Stimulated activated CD8-positive, alpha-beta memory T cell treated with anti-CD3 and anti-CD28 coated beads, Interleukin-7, amount 100 ng/mL, for 4 hours (primary cell): Measurements from ENCODE around the gene ITIH6.
"Not testable (repeated sequence)": the region's sequence is repeated elsewhere in the genome, so short reads cannot be mapped to it uniquely, and the experiment has no call there.

Source experiments
- DNase-seq, 2 donors: peaks; one replicate each; pipeline ENCODE4 v3.0.0-alpha.2; 2020; ENCODE audit warnings: low read depth in 2 of 2

Gene ITIH6, protein sequence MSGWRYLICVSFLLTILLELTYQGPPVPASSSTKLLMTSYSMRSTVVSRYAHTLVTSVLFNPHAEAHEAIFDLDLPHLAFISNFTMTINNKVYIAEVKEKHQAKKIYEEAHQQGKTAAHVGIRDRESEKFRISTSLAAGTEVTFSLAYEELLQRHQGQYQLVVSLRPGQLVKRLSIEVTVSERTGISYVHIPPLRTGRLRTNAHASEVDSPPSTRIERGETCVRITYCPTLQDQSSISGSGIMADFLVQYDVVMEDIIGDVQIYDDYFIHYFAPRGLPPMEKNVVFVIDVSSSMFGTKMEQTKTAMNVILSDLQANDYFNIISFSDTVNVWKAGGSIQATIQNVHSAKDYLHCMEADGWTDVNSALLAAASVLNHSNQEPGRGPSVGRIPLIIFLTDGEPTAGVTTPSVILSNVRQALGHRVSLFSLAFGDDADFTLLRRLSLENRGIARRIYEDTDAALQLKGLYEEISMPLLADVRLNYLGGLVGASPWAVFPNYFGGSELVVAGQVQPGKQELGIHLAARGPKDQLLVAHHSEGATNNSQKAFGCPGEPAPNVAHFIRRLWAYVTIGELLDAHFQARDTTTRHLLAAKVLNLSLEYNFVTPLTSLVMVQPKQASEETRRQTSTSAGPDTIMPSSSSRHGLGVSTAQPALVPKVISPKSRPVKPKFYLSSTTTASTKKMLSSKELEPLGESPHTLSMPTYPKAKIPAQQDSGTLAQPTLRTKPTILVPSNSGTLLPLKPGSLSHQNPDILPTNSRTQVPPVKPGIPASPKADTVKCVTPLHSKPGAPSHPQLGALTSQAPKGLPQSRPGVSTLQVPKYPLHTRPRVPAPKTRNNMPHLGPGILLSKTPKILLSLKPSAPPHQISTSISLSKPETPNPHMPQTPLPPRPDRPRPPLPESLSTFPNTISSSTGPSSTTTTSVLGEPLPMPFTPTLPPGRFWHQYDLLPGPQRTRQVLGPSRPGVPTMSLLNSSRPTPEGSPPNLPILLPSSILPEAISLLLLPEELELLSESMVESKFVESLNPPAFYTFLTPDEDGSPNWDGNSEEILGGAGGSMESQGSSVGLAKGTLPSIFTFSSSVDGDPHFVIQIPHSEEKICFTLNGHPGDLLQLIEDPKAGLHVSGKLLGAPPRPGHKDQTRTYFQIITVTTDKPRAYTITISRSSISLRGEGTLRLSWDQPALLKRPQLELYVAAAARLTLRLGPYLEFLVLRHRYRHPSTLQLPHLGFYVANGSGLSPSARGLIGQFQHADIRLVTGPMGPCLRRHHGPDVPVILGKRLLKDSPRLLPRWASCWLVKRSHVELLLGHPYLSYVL

DNA sequence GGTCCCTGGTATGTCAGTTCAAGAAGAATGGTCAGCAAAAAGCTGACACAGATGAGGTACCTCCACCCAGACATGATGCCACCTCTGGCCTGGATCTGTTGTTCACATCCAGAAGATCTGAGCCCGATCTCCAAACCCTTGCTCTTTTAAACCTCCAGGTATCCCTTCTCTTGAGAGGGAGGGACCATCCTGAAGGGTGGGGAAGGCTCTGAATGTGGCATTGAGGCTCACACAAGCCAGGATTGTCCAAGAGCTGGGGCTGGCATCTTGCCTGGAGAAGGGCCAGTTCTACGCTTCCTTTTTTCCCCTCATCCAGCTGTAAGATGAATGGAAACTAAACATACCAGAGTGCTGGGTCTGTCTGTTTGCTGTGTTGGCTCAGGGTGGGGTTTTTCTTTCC lies at the start of gene ITIH6:
Gene ITIH6 (minus strand): TSS at position 119 of the 400 bp plus-strand sequence. CDS start 45 bp downstream, at position 74.
- no peak for DNase-seq

DNA sequence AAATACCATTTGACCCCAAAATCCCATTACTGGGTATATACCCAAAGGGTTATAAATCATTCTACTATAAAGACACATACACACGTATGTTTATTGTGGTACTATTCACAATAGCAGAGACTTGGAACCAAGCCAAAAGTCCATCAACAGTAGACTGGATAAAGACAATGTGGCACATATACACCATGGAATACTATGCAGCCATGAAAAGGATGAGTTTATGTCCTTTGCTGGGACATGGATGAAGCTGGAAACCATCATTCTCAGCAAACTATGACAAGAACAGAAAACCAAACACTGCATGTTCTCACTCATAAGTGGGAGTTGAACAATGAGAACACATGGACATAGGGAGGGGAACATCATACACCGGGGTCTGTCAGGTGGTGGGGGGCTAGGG lies 49.6 kb upstream of the ITIH6 start:
- DNase-seq, result not testable (repeated sequence)

DNA sequence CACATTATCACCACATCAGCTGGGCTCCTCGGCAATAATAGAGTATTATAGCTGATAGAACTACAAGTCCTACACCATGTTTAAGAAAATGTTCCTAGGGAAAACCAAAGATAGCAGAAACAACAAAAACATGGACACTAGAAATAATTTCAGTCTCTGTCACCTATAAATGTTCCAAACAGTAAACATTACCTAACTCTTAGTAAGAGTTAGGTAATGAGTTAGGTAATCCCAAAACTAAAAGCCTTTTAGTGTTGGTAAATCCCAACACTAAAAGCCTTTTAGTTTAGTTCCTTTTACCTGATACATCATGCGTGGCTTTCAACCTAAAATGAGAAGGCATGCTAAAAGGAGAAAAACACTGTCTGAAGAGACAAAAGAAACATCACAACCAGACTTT lies 45.0 kb upstream of the ITIH6 start:
- DNase-seq, result no peak

DNA sequence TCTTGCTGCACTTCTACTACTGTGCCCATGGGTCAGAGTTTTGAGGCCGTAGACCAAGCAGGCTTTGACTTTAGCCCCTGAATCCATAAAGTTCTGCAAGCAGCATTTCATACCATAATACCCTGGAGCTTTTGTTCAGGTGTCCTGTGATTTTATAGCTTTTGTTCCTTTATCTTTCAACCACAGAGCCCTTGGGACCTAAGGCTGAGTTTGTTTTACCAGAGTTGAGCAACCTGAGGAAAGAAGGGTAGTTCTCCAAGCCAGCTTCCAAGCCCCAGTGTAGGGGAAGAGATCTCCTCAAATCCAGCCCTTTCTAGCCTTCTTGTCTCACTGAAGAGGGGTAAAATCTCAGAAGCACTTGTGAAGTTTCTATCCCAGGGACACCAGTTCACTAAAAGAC lies 44.6 kb upstream of the ITIH6 start:
- no peak for DNase-seq

DNA sequence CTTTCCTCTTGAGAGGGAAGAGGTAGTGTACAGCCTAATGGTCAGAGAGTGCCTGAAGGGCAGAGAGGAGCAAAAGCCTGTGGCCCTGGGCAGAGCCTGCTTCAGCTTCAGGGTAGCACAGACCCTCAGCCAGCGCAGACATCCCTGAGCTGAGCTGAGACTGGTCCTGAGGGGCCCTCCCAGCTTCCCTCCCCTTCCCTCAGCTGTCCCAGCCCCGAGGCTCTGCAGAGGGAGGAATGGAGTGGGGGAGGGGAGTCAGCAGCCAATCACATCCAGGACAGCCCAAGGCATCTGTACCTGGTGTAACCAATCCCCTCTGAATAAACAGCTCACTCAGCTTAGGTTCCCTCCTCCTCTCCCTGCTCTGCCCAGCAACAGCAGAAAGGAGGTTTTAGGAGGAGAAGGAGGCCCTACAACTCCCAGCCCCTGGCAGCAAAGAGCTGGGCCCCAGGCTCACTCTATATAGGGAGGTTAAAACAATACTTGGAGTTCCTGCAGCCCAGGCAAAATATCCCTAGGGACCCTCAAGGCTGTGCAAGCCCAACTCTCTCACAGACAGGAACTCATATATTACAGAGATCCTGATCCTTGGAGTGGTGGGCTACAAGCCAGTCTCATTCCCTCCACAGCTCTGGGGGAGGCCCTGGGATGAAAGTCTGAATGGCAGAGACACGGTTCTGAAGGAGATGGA lies 43.3 kb upstream of the ITIH6 start:
- DNase-seq, result not testable (repeated sequence)

DNA sequence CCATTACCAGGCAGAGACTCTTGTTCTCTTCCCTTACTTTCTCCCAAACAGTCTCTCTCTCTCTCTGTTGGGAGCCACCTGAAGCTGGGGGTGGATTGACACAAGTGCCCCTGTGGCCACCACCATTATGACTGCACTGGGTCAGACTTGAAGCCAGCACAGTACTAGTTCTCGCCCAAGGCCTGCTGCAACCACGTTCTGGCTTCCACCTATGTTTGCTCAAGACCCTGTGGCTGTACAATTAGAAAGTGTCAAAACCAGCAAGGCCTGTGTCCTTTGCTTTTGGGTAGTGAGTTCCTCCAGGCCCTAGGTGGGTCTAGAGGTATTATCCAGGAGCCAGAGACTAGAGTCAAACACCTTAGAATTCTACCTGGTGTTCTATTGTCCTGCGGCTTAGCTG lies 40.5 kb upstream of the ITIH6 start:
- no peak for DNase-seq

DNA sequence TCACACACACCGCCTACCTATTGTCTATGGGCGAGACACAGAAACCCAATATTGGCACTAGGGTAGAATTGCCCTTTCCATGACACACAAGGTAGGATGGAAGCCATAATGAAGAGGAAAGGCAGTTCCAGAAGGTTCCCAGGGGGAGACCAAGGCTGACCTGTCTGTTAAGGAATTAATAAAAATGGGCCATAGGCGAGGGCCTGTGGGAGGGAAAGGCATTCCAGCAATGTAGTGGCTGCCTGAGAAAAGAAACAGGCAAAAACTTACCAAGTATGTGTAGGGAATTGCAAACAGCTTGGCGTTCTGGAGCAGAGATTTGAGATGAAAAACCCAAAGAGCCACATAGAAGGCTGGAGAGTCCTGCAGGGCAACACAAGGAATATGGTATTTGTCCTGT lies 28.5 kb upstream of the ITIH6 start:
- DNase-seq, result no peak

DNA sequence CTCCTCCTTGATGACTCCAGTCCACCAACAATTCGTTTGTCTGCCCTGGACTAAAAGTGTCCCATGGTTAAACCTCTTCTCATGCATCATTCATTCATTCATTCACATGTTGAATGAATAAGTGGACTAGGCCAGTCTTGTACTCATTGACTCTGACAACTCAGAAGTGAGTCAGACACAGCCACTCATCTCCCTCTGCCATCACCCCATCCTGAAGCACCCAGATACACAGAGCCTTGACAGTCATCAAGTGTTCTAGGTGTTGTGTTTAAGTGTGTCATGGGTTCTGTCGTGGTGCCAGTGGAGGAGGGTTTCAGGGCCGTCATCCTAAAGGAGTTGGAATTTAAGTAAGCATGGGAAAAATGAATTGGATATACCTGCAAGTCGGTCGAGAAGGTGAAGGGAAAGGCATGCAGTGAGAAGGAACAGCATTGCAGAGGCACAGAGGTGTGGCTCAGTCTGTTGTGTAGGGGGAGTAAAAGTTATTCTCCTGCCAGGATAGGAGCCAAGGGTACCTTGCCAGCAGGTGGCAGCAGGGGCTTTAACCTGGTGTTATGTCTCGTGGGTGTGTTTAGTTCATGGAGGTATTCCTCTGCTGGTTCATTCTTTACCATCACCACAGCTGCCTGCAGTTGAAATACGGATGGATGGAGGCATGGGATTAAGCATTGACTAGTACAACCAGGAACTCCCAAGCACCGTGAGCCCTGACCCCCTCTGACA lies 27.8 kb upstream of the ITIH6 start:
- no peak for DNase-seq

DNA sequence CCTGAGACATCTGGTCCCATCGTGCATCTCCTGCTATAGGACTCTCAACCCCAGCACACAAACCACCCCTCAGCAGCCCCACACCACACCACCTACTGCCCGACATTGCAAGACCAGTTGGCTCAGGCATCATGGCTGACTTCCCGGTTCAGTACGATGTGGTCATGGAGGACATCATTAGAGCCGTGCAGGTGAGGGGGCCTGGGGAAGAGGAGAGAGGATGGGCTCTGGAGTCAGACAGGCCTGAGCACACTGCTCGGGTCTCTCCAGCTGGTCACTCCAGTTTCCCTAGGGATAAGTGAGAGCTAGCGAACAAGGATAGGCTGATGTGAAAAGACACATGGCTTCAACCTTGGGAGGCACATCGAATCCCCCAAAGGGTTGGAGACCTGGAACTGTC lies 26.7 kb upstream of the ITIH6 start:
- DNase-seq, result no peak

DNA sequence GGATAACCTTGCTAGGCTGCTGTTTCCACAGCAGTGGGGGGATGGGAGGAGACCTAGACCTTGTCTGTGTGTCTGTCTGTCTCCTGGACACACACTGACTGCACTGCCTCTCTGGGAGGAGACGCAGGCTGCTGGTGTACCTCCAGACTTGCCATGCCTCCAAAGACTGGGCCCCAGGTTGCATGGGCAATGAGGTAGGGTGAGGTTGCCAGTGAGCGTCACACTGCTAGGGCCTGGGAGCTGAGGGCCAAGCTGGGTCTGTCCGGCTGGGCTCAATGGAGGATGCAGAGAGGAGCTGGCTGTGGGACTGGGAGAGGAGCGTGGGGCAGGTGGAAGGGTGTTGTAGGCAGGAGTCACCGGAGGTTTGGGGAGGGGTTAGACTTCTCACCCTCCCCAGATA lies 26.1 kb upstream of the ITIH6 start:
- DNase-seq, result no peak

DNA sequence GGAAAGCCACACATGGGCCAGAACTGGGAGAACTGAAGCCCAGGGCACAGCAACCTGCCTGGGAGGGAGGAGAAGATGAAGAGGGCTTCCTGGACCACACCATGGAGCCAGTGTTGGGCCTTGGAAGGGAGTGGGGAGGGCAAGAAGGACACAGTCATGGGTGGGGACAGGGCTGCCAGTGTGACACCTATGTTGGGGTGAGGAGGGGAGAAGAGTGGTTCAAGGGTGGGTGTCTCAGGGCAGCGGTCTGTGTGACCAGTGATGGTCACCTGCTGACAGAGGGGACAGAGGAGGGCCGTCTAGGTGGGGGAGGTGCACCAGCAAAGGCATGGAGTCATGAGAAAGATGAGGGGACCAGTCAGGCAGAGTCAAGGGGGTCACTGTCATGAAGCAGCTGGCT lies 23.3 kb upstream of the ITIH6 start:
- no peak for DNase-seq

DNA sequence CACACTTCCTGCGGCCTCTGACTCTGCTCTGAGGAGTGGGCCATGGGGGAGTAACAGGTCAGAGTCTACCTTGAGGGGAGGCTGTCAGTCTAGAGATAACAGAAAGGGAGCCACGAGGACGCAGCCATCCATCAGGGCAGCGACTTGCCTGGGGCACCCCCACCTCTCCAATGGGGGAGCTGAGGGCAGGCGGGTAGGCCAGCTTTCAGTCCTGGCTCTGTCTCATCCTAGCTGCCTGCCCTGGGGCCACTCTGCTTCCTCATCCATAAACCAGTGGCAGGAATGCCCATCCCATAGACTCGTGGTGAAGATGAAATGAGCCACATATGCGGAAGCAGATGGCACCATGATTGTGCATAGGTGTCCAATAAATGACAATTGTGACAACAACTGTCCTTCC lies 22.7 kb upstream of the ITIH6 start:
- no peak for DNase-seq

DNA sequence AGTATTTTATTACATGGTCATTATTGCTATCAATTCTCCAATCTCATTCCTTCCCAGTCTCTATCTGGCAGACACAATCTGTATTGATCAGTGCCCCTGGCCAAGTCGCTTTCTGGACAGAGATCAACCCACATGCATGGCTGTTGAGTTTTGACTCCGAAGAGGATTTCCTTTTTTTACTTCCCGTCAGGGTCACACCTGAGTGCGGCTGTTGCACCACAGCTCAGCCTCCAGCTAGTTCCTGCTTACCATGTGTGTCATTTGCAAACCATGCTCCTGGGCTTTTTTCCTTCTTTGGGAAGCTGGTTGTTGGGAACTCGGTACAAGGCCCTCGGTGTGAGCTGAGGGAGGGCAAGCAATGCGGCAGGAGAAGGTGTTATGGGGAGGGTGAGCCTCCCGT lies 21.1 kb upstream of the ITIH6 start:
- no peak for DNase-seq

DNA sequence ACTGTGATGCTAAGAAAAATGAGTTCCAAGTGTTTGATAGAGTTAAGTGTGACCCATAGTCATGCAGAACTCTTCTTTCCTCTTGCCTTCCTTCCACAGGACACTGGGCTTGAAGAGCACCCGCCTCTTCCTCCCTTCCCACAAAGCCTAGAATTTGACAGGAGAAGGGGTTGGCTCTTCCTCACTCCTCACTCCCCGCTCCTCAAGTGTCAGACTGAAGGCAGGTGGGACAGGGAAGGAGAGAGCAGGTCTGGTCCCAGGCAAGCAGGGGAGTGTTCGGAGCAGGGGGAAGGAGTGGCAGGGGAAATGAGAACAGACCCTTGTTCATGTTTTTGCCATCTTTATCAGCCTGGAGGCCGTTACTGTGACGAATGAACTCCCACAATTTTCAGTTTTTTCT lies 20.2 kb upstream of the ITIH6 start:
- no peak for DNase-seq

DNA sequence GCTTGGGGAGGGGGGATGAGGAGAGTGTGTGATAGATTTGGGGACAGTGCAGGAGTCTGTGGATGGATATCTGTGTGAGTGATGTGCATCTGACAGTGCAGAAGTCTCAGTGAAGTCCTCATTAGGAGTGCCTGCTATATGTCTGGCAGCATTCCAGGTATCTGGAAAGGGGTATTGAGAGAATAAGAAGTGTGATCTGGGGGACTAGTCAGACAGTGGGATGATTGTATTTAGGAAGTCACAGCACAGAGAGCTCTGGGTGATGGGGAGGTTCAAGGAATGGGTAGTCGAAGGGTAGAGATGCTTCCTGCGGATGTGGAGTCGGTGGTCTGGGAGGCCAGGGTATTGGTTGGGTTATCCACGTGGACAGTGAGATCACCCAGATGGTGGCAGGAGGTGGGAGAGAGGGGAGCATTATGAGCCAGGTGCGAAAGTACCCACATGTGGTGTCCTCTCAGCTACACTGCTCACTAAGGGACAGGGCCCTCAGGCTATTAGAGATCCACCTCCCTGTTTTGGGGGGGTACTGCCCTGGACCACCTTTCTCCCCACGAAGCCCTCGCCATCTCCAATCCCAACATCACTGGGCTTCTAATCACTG lies 19.3 kb upstream of the ITIH6 start:
- no peak for DNase-seq

DNA sequence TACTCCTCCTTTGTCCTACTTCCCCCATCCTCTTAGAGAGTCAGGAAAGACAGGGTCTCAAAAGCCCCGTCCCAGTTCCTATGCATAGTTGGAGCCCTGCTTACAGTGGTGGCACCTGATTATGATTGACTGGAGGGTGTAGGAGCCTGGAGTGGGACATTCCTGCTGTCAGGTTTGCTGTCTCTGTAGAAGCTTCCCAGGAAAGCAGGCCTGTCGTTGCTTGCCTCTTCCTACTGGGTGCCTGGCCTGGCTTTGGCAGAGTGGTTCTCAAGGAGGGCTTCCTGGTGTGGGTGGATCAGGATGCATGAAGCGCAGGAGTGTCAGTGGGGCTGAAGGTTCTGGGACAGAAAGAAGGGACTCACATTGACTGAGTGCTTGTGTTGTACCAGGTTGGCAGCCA lies 14.3 kb upstream of the ITIH6 start:
- DNase-seq, result no peak

DNA sequence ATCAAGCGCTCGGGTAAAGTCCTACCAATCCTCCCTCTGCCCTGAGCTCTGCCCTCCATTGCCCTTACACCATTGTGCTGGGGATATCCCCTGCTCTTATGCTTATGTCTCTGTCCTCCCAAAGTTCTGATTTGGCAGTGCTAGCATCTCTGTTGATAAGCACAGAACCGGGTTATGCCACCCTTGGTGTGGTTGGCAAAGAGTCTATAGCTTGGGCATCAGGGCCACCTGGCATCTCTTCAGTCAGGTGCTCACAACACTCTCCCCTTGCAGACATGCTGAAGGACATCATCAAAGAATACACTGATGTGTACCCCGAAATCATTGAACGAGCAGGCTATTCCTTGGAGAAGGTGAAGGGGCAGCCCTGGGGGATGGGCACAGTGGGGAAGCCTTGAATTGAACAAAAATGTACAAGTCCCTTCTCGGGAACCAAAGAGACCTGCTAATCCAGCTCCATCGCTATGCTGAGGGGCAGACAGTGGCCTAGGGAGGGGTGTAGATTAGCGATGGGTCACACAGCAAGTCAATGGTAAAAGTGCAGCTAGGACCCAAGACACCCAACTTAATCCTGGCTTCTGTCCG lies 13.3 kb upstream of the ITIH6 start:
- DNase-seq, result no peak

DNA sequence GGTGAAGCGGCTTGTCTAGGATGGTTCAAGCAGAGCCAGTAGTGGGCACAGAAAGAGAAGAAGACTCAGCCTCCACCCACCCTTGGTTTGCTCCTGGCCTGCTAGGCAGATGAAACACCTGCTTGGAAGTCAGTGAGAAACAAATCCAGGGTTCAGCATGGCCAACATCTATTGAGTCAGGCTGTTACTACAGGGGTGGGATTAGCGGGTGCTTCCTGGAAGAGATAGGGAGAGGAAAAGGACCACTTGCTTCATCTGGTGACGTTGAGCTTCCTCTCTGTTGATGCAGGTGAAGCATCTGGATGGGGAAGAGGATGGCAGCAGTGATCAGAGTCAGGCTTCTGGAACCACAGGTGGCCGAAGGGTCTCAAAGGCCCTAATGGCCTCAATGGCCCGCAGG lies 12.5 kb upstream of the ITIH6 start:
- DNase-seq, result no peak

DNA sequence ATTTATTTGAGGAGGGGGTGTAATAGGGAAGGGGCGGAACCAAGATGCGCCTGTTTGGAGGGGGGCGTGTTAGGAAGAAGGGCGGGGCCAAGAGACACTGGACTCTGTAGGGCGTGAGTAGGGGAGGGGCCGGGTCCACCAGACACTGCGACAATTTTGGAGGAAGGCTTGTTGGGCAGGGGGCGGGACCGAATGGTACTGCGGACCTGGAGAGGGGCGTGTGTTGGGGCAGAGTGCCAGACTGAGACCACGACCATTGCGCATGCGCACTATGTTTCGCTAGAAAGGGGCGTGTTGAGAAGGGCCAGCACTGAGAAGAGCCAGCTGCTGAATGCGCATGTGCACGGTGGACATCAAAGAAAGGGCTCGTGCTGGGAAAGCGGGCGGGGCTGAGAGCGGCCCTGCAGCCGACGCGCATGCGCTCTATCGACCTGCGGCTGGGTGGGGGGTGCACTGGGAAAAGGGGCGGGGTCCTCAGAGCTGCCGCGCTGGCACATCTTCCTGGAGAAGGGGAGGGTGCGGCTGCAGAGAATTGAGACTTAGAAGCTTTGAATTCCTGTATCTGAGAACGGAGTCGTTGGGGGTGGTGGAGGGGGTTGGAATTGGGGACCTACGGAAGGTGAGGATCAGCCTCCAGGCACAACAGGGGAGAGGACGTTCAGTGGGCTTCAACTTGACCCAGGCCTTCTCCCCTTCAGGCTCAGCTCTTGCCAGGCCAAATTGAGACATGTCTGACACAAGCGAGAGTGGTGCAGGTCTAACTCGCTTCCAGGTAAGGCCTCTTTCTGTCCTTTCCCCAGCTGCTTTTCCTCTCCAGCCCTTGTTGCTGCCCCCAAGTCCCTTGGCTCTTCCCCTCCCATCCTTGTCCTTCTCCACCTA lies 10.8 kb upstream of the ITIH6 start:
- peak; percentile 78 to 79 for DNase-seq
